HG02623 (cell line): ENCODE measurements around the gene VSTM2B.

ENCODE experiments used
- ATAC-seq: cut with Tn5 transposase; IDR thresholded peaks from one replicate; pipeline ENCODE4 v1.9.1; 2021; ENCODE audit warnings: moderate library complexity; ENCODE audit not compliant: unreplicated experiment

Gene VSTM2B

DNA sequence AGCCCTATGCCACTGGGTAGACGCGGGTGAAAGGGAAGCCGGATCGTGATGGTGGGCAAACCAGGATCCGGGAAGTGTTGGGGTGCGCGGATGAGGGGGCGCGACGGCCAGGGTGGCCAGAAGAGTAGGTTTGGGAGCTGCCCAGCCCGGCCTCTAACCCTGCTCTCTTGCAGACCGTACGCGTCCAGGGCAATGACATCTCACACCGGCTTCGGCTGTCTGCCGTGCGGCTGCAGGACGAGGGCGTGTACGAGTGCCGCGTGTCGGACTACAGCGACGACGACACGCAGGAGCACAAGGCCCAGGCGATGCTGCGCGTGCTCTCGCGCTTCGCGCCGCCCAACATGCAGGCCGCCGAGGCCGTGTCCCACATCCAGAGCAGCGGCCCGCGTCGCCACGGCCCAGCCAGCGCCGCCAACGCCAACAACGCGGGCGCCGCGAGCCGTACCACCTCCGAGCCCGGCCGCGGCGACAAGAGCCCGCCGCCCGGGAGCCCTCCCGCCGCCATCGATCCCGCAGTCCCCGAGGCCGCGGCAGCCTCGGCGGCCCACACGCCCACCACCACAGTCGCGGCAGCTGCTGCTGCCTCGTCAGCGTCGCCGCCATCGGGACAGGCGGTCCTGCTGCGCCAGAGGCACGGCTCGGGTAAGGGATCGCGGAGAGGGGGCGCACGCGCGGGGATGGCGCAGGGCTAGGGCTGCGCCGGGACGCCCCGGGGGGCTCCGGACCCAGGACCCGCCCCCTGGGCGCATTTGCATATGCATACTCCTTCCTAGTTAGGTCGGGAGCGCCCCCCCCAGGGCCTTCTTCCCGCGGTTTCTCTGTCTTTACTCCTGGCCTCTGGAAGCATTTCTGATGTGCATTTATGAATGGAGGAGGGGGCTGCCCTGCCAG, 4.1 kb downstream of the VSTM2B start:
- no peak for ATAC-seq

DNA sequence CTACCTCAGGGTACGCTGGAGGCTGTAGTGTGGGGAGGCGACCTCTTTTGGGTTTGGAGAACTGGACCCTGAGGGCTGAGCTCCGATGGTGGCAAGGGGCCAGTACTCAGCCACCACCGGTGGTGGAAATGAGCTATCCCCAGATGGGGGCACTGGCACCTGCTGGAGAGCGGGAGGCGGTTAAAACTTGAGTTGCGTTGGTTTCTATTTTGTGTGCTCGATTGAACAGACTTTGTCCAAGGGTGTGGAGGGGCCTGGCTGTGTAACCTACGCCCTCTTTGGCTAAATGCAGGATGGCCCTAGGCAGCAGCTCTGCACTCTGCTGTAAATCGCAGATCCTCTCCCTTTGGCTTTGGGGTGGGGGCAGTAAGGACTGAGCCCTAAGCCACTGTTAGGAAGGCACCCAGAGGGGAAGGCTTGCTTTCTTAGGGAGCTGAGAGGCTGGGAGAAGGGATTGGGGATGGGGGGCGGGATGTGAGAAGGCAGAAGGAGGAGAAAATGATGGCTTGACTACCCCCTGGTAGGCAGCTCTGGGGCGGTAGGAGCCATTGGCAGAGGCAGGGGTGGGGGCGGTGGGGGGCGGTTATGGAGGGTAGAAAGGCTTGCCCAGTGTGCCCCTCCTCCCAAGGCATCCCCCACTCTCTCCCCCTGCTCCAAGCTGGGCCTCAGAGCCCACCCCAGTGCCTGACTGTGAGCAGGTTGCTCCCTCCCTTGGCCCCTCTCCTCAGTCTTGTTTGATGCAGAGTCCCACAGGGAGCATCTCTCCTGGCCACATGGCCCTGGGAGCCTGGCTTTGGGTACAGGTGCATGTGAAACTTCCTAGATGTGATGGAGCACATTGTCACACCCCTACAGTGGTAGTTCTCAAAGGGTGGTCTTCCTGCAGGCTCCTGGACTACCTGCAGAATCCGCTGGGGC, 5.0 kb downstream of the VSTM2B start:
- ATAC-seq: no peak

DNA sequence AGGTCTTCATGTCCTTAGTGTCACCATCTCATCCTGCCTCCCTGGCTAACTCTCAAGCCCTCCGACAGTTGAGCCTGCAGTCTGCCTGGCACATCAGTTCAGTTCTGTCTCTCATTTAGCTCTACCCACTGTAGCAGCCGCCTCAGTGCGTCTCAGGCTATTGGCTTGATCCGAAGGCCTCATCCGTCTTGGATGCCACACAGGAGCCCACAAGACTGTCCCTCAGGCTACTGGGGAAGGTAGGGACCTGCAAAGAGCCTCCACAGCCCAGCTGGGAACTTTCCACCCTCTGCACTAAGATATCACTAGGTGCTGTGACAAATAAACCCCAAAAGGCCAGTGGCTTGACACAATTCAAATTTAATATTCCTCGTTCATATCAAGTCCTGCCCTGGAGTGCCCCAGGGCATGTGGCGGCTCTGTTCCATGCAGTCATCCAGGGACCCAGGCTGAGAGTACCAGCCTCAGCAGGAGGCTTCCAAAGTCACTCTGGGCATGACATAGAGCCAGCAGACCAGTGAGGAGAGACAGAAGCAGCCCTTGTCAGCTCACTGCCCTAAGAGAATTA, 5.7 kb downstream of the VSTM2B start:
- ATAC-seq: no peak

- no peak for ATAC-seq
Measured at GRCh38 chr19:29532097-29532496, 6.3 kb downstream of the VSTM2B start.

- ATAC-seq: no peak
Measured at GRCh38 chr19:29532956-29533355, 7.2 kb downstream of the VSTM2B start.

DNA sequence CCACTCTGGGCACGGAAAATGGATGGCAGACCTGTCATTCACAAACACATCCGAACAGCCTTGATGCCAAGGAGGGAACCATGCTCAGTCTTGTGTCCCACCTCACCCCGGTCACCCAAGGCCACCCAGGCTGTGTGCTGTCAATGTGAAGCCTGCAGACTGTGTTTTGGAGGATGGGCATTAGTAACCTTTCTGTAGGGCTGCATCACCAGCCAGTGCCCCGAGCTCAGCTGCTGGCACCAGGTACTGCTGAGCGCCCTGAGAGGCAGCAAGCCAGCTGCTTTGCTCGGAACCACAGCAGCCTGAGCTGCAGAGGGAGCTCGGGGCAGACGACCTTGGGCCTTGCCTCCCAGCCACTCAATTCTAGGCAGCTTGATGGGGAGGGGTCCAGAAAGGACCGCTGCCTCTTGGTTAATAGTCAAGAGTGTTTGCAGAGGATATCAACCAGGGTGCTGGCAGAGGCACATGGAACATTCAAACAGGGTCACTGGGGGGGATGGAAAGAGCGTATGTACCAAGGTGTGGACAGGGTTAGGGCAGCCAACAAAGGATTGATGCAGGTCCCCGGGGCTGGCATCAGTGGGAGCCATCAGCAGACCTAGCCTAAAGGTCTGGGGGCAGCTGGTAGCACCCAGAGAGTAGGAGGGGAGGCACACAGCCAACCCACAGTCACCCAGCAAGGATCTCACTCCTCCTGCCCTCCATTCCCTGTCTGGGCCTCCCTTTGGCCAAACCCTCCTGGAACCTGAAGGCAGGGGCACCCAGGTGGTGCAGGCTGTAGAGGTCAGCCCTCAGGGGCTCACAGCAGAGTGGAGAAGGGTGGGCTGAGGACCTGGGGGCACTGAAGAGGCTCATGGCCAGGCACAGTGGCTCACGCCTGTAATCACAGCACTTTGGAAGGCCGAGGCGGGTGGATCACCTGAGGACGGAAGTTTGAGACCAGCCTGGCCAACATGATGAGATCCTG, 8.1 kb downstream of the VSTM2B start:
- no peak for ATAC-seq

DNA sequence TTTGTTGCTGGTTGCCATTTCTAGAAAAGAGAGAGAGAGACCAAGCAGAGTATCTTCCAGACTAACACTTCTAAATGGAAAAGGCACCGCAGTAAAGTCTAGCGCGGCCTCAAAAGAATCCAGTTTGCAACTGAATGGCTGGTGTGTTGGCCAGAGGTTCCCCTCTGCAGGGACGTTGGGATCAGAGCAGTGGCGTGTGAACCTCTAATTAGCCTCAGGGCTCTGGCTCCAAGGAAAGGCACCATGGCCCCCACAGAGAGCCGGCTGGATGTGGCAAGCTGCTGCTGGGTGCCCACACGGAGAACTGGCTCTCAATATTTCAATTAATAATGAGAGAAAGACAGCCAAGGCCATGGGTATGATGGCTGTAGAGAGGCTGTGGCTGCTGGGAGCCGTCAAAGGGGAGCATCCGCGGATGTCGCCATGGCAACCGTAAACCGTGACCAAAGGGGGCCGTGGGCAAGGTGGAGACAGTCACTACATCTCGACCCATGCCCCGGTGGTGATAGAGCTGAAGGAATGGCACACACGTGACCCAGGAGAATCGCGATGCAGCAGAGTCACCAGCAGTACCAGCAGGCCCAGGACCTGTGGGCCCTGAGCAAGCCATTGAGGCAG, 9.5 kb downstream of the VSTM2B start:
- no peak for ATAC-seq

DNA sequence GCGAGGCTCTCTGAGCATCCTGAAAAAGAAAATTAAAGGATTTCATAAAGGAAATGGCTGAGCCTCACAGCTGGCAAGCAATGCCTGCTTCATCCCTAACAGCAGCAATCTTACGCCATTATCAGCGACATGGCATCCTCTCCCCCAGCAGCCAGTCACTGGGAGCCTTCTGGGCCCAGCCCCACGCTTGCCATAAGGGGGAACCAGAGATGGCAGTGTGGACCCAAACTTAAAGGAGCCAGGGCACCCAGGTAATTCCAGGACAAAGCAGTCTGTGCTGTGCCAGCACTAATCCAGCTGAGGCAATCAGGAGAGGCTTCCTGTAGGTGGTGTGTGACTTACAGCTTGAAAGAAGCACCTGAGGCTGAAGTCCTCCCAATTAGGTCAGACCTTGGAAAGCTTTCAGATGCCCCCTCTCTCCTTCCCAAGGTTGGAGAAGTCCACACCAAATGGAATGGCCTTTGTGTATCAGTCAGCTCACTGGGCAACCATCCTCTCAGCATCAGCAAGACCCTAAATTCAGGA, 10.3 kb downstream of the VSTM2B start:
- no peak for ATAC-seq

DNA sequence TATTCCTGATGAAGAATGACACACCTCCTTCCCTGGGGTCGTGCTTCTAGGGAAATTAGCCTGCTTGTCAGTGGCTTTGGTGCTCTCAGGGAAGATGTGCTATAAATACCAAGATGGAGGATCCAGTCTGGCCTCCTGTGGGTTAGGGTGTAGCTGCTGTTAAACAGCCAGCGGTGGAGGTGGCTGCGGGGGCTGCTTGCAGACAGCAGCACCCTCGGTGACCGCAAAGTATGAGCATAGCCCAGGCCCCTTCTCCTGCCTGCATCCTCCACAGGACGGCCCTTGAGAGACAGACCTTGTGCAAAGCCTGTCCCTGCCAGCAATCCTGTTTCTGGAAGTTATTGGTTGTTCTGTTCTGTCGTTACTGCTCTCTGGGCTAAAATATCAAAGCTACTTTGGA, 11.4 kb downstream of the VSTM2B start:
- no peak for ATAC-seq

DNA sequence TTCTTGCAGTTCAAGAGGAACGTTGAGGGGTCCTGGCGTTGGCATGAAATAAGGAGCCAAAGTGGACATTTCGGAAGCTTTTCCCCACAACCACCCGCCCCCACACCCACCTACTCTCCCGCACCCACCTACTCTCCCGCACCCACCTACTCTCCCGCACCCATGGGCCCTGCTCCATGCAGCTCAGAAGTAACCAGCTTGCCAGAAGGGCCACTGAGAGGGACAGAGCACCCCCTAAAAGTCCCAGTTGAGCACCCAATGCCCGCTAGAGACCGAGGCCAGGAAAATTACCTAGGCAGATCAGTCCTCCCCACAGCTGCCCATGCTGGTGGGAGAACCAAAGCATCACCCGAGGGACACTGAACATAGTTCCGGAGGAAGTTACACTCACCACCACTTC, 11.8 kb downstream of the VSTM2B start:
- ATAC-seq: no peak

DNA sequence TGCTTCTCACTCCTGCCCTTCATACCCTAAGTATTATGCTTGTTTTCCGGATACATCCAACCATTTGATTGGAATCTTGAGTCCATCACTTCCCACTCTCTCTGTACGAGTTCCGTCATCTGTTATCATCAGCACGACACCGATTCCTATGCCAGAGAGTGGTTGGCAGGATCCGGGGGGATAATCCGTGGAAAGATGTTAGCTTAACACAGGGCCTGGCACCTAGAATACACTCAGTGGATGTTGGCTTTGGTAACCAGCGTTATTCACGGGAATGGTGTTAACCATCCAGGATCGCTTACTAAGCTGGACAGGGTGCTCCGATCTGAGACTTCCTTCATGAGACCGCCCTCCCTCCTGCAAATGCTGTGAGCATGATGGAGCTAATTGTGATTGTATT, 12.4 kb downstream of the VSTM2B start:
- no peak for ATAC-seq

DNA sequence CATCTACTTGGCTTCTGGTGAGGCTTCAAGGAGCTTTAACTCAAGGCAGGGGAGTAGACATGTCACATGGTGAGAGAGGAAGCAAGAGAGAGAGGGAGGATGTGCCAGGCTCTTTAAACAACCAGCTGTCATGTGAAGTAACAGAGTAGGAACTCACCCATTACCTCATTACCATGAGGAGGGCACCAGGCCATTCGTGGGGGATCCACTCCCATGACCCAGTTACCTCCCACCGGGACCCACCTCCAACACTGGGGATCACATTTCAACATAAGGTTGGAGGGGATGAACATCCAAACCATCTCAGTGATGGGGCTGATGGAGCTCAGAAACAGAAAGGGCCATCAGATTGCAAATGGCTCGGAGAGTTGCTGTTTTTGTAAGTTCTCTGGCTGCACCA, 12.9 kb downstream of the VSTM2B start:
- ATAC-seq: no peak

GRCh38 chr19:29539131-29539530, 13.3 kb downstream of the VSTM2B start:
- no peak for ATAC-seq

DNA sequence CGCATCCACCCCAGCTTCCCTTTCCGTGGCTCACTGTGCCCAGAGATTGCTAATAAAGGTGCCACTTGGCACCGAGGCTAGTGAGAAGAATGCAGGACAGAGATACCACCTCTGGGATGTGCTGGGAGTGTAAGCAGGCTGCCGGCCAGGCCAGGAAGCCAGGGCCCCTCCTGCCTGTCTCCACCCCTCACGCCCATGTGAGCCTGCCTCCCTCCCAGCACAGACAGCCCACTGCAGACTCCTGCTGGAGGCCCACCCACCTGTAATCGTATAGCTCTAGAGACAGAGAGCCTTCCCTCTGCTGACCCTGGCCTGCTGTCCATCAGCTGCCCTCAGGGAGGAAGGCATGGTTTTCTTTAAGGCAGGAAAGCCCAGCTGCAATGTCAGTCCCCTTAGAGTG, 13.9 kb downstream of the VSTM2B start:
- no peak for ATAC-seq

- no peak for ATAC-seq
Measured at GRCh38 chr19:29540114-29540513, 14.3 kb downstream of the VSTM2B start.

DNA sequence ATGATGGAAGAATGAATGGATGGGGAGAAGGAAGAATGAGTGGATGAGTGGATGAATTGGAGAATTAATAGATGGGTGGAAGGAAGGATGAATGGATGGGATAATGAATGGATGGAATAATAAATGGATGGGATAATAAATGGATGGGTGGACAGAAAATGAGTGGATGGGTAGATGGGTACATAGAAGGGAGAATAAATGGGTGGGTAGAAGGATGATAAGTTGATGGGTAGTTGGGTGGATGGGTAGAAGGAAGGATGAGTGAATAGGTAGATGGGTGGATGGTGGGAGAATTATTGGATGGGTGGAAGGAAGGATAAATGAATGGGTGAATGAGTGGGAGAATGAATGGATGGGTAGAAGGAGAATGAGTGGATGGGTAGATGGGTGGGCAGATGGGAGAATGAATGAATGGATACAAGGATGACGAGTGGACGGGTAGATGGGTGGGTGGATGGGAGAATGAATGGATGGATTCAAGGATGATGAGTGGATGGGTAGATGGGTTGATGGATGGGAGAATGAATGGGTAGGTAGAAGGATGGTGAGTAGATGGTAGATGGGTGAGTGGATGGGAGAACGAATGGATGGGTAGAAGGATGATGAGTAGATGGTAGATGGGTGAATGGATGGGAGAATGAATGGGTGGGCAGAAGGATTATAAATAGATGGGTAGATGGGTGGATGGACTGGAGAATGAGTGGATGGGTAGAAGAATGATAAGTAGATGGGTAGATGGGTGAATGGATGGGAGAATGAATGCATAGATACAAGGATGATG, 15.9 kb downstream of the VSTM2B start:
- ATAC-seq: no peak

GRCh38 chr19:29542327-29542726, 16.5 kb downstream of the VSTM2B start:
- no peak for ATAC-seq

DNA sequence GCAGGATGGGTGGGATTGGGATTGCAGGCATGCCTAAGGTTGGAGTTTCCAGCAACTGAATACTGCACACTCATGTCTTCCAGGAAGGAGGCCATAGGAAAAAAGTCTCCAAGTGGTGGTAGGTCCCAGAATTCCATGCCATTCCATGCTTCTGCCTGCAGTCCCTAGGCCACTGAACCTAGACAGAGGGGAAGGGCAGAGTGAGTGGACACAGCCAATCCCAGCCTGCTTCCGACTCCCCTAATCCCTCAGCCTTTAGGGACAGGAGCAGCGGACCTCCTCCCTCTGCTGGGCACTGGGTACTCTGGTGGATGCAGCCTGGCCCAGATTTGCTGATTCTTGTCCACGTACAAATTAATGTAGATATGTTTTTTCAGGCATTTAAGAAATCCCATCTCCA, 17.0 kb downstream of the VSTM2B start:
- no peak for ATAC-seq

- ATAC-seq: no peak
Measured at GRCh38 chr19:29543381-29543780, 17.6 kb downstream of the VSTM2B start.
